ENCODE results near the gene TMEM38A.
A peak's percentile ranks its signal among the peaks of the same experiment; 100 is the strongest.
"Not testable (repeated sequence)": the region's sequence is repeated elsewhere in the genome, so short reads cannot be mapped to it uniquely, and the experiment has no call there.

The TMEM38A gene

DNA sequence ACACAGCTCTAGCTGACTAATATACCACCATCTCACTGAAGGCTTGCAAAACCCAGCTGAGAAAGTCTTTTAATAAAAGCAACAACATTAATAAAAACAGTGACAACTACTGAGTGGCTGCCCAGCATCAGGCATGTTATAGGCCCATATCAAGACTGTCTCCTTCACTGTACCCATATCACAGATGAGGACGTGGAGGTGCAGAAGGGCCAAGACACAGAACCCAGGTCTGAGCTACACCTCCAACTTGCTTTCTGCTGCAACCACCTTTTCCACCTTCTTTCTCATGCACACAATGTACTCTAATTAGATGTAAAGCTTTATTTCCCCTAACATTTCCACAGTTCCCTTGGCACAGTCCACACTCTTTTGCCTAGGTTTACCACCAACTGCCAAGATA lies 22.3 kb upstream of the TMEM38A start:
- DNase-seq = no peak

DNA sequence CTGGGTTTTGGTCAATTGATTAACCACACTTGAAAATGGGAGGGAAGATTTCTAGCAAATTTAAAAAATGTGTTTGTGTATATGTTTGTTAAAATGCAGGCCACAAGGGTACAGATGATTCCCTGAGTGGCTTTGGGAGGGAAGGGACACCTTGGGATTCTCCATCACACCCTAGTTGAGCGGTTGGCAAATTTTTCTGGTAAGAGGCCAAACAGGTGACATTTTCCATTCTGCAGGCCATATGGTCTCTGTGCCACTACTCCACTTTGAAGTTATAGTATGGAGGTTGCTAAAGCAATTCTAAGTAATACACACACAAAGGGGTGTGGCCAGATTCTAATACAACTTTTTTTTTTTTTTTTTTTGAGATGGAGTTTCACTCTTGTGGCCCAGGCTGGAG lies 20.0 kb upstream of the TMEM38A start:
- DNase-seq = no peak

DNA sequence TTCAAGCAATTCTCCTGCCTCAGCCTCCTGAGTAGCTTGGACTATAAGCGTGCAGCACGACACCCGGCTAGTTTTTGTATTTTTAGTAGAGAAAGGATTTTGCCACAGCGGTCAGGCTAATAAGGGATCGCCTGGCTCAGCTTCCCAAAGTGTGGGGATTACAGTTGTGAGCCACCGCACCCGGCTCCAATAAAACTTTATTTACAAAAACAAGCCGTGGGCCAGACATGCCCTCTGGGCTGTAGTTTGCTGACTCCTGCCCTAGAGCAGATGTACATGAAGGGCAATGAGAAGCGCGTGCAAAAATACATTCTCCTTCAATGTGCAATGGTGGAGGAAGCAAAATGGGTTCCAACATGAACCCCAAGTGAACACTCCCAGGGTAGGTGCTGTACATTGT lies 19.2 kb upstream of the TMEM38A start:
- no peak for DNase-seq

DNA sequence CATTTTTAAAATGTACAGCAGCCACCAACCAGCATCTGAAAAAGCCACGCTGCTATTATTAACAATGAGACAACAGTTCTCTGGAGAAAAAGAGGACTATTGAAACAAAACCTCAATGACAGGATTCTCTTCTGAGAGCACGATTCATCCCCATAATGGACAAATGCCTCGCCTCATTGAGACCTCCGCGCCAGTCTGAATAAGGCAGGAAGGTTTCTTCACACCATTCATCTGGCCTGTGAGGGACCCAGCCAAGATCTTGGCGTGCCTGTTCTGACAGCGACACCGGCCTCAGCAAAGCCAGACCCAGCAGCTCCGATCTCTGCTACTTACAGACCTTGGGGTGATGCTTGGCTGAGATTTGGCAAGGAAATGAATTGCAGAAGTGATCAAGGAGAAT lies 15.8 kb upstream of the TMEM38A start:
- no peak for DNase-seq

DNA sequence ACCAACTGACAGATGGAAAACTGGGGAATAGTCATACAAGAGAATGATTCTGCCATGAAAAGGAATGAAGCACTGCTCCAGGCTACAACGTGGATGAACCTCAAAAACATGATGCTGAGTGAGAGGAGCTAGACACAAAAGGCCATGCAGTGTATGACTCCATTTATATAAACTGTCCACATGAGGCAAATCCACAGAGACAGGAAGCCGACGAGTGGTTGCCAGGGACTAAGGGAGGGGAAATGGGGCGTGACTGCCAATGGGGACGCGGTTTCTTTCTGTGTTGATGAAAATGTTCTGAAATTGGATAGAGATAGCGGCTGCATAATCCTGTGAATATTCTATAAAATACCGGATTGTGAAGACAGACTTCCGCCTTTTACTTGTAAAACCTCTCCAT lies 11.2 kb upstream of the TMEM38A start:
- no peak for DNase-seq

DNA sequence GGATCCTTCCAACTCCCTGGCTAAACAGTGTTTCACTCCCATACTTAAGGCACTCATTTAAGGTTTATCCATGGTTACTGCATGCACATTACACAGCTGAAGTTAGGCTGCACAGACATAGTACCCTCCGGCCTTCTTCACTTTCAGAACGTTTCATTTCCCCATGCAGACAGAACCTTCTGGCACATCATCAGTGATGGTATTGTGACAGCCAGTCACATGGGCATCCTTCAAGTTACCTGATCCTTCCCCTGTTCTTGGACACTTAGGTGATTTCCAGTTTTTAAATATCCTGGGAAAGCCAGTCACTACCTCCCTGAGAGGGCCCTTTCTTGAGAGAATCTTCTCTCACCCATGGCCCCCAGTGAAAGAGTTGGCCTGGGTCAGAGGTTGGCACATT lies 10.1 kb upstream of the TMEM38A start:
- no peak for DNase-seq

DNA sequence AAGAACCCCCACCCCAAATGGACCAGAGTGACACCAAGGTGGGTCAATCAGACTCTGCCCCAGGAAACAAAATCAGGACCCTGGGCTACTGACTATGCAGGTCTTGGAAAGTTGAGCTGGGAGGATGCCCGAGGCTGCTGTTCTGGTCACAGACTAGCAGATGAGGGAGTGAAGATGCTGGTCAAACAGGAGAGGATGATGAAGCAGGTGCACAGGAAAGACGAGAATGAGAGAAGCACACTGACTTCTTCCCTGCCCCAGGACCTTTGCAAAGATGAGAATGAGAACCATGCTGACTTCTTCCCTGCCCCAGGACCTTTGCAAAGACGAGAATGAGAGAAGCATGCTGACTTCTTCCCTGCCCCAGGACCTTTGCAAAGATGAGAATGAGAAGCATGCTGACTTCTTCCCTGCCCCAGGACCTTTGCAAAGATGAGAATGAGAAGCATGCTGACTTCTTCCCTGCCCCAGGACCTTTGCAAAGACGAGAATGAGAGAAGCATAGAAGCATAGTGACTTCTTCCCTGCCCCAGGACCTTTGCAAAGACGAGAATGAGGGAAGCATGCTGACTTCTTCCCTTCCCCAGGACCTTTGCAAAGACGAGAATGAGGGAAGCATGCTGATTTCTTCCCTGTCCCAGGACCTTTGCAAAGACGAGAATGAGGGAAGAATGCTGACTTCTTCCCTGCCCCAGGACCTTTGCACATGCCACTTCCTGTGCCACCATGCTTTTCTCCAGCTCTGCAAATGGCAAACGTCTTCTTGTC lies 9.3 kb upstream of the TMEM38A start:
- DNase-seq = not testable (repeated sequence)

DNA sequence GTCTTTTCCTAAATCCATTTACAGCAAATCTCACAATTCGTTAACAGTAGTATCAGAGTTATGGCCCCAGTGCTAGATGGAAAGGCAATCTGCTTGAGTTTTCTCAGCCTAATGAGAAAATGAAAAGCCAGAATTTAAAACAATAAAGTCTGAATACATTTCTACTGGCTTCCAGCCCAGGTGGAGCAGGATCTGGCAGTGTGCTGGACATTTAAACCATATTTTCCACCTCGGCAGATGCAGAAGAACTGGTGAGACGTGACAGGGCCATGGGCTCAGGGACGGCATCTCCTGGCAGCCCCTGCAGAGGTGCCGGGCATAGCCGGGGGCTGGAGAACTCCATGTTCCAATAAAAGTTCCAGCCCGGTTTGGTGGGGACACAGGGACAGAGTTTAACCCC lies 8.1 kb upstream of the TMEM38A start:
- no peak for DNase-seq

DNA sequence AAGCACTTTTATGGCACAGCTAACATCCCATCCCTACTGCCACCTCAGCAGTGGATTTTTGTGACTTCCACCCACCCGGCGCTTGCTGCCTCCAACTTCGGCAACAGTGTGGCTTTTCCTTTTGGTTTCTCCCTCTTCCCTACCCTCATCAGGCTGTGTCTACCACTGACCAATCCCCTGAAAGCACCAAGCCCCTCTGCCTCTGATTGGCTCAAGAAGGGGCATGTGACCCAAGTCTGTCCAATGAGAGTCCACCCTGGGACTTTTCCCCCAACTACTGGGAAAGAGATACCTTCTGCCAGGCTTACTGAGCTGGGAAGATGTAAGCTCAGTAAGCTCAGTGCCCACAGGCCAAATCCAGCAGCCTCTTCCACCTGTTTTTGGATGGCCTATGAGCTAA lies 6.8 kb upstream of the TMEM38A start:
- no peak for DNase-seq

DNA sequence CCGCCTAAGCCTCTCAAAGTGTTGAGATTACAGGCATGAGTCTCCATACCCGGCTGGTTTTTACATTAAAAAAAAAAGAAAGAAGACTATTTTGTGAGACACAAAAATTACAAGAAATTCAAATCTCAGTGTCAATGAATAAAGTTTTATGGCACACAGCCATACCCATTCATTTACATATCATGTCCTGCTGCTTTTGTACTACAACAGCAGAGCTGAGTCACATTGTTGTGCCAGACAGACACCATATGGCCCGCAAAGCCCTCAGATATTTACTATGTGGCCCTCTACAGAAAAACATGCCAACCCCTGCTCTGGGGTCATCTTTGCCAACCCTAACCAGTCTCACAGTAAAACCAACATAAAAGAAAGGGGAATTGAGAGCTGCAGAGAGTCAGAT lies 6.3 kb upstream of the TMEM38A start:
- DNase-seq = no peak

DNA sequence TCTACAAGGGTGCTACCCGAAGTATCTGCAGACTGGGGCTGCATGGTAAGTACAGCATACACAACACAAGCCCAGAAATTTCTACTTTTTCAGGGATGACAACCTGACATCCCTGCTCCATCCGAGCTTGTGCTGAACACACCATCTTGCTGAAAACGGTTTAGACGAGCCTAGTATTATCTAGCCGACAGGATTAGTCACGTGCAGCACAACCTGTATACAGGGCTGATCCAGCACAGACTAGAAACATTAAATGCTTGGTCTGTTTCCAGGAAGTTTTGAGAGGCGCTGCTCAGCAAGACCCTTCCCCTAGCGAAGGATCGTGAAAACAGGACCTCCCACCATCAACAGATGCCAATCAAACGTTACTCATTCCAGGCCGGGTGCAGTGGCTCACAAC lies 5.2 kb upstream of the TMEM38A start:
- no peak for DNase-seq

DNA sequence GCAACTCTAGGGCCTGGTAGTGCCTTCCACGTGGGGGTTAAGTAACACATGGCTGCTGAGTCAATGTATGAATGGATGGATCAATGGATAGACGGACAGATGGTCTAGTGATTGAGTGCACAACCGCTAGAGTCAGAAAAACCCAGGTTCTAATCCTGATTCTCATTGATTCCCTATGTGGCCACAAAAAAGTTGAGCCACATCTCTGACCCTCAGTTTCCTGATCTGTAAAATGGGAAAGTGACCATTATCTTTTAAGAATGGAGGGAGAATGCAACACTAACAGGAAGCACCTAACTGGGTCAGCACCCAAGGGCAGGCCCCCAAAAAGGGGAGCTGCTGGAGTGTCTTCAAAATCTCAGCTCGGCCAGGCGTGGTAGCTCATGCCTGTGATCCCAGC lies 3.6 kb upstream of the TMEM38A start:
- DNase-seq = no peak

DNA sequence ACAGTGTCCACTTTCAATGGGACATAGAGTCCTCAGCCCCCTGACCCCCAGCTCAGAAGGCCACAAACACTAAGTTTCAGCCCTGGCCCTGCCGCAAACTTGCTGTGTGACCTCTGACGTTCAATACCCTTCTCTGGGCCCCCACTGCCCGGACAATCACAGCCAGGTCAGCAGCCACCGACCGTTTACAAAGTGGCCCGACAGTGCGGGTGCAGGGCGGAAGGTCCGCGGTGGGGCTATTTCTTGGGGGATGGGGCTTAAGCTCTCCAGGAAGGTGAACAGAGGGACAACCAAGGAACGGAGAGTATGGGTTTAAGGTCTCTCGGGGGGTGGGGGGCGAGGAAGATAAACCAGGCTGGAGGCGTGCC lies 1.5 kb upstream of the TMEM38A start:
- DNase-seq = no peak

DNA sequence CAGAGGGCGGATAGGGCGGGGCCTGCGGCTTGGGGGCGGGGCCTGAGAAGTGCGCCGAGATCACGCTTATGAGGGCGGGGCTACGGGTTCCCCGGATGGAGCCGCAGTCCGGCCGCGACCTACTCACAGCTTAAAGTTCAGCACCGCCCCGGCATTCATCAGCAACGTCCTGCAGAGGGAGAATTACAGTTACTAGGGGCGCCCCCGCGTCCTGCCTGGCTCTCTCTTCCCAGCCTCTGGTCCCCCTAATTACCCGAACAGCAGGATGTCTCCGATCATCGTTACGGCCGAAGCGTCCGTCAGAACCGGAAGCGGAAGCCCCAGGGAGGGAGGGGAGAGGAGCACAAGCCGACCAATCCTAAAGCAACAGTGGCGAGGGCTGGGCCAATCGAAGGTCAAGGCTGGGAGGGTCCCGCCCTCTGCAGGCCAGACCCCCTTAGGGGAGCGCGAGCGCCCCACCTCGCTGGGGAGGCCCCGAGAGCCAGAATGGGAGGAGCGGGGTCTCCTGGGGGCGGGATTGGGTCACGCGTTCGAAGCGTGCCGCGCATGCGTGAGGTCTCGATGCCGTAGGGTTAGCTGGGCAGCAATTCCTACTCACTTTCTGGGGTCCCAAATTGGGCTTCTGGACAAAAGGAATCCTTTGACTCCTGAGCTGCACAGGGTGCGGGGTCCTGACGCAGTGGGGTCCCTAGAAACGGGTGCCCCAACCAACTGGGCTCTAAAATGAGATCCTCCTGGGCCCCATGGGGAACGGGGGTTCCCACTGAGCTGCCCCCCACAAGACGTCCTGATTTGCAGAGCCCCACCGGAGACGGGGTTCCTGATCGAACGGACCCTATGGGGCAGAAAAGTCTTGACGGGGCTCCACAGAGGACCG lies 869 bp upstream of the TMEM38A start, which contains the start of gene SMIM7:
Gene SMIM7 (minus strand): TSS at position 313 of the 877 bp plus-strand sequence. CDS start 34 bp downstream, at position 279.
- DNase-seq = peak; percentile 96 to 99

DNA sequence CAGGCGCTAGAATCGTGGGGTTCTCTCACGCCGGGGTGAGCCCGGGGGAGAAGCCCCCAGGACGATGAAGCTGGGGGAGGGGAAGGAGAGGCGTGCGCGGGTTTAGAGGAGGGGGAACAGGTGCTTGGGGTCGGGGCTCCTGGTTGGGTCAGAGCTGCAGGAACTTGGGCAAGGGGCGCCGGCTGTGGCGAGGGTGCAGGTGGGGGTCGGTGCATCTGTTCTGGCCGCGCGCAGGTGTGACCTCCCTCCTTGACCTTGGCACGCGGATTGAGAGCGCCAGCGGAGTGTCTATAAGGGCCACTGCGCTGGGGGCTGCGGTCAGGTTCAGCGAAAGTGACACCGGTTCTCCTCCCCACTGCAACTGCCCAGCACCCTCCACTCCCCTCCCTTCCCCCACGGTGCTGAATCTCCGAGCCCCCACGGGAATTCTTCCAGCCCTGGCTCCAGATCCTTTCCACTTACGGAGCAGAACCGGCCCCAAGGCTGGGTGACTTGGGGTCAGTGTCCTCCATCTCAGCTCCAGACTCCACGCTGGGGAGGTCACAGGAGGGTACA lies 618 bp downstream of the TMEM38A start:
- DNase-seq = peak in 1 of 2 experiments; percentile 8

DNA sequence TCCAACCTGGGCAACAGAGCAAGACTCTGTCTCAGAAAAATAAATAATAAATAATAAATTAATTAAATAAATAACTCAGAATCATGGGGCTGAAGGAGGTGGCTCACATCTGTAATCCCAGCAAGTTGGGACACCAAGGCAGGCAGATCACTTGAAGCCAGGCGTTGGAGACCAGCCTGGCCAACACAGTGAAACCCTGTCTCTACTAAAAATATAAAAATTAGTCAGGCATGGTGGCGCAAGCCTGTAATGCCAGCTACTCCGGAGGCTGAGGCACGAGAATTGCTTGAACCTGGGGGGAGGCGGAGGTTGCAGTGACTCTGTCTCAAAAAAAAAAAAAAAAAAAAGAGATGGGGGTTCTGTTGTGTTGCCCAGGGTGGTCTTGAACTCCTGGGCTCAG lies 7.2 kb downstream of the TMEM38A start:
- no peak for DNase-seq

DNA sequence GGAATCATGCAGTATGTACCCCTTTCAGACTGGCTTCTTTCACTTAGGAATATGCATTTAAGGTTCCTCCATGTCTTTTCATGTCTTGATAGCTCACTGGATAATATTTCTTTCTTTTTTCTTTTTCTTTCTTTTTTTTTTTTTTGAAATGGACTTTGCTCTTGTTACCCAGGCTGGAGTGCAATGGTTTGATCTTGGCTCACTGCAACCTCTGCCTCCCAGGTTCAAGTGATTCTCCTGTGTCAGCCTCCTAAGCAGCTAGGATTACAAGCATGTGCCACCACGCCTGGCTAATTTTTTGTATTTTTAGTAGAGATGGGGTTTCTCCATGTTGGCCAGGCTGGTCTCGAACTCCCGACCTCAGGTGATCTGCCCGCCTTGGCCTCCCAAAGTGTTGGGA lies 7.8 kb downstream of the TMEM38A start:
- DNase-seq = not testable (repeated sequence)

DNA sequence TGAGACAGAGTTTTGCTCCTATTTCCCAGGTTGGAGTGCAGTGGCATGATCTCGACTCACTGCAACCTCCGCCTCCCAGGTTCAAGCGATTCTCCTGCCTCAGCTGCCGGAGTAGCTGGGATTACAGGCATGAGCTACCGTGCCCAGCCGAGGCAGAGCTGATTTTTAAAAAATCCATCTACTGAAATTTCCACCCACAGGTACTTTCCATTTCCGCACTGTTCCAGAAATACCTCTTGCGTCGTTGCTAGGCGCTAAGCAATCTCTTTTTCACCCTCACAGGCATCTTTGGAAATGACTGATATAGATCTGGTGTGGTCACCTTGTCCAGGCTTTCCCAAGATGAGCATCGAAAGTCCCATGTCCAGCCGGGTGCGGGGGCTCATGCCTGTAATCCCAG lies 9.4 kb downstream of the TMEM38A start:
- no peak for DNase-seq

DNA sequence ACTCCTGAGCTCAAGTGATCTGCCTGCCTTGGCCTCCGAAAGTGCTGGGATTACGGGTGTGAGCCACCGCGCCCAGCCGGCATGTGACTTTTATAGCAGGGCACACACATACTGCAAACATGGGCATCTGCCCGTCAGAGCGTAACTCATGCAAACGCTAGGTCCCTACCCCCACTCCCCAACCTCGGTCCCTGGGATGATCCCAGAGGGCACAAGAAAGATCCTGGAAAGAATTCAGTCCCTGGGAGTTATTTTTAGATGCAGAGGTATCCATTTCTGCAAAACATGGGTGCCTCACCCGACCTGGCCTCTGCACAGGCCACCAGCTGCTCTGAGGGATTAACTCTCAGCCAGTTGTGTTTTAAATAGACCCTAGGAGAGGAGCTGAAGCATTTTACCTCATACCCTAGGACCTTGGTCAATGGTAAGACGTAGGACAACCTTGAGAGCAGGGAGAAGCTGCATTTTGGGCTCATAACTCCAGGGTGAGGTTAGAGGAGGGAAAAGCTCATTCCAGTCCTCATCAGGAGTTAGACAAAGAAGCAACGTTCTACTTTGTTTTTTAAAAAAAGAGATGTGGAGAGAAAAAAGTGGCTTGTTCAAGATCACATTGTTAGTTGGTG lies 10.8 kb downstream of the TMEM38A start:
- DNase-seq = no peak

DNA sequence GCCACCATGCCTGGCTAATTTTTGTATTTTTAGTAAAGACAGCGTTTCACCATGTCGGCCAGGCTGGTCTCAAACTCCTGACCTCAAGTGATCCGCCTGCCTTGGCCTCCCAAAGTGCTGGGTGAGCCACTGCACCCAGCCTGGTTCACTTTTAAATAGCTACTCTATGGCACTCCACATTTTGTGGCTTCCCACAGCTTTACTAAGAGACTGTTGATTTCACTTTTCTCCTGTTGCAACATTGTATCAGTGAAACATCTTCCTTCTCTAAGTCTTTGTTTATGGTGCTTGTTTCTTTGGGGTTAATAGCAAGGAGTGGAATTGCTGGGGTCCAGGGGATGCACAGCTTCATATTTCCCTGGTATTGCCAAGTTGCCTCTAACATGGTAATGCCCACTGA lies 12.3 kb downstream of the TMEM38A start:
- no peak for DNase-seq

DNA sequence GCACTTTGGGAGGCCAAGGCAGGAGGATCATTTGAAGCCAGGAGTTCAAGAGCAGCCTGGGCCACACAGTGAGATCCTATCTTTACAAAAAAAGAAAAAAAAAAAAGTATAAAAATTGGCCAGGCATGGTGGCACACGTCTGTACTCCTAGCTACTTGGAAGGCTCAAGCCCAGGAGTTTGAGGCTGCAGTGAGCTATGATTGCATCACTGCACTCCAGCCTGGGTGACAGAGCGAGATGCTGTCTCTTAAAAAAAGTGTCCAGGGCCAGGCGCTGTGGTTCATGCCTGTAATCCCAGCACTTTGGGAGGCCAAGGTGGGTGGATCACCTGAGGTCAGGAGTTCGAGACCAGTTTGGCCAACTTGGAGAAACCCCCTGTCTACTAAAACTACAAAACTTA lies 12.9 kb downstream of the TMEM38A start:
- not testable (repeated sequence) for DNase-seq

DNA sequence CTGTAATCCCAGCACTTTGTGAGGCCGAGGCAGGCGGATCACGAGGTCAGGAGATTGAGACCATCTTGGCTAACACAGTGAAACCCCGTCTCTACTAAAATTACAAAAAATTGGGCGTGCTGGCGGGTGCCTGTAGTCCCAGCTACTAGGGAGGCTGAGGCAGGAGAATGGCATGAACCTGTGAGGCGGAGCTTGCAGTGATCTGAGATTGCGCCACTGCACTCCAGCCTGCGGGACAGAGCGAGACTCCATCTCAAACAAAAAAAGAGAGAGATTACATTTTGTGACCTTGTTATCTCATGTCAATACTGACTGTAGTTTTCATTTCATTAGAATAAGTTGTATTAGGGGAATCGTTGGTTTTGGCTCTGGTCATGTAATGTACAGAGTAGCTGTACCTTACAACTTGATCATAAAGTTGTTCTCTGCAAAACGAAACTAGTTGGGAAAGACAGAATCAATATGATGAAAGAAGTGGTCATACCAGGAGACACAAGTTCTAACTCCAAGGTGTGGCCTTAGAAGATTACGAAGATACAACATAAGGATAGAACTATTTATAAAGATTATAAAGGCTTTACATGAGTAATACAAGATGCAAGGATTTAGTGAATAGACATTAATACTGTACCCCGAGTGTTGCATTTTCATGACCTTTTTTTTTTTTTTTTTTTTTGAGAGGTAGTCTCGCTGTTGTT lies 15.3 kb downstream of the TMEM38A start:
- no peak for DNase-seq

DNA sequence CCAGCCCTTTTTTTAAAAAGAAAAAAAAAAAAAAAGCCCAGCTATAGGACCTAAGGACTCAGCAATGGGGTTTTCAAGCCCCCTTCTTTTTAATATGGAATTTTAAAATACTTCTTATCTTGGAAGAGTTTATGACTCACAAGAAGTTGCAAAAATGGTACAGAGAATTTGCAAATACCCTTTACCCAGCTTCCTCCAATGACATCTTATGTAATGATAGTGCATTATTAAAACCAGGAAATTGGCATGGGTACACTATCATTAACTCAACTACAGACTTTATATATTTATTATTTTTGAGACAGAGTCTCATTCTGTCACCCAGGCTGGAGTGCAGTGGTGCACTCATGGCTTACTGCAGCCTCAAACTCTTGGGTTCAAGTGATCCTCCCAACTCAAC lies 16.1 kb downstream of the TMEM38A start:
- DNase-seq = no peak
